GM18505 (cell line): ENCODE data around the gene IQCE.

Experiments
- ATAC-seq: cut with Tn5 transposase; IDR thresholded peaks from one replicate; pipeline ENCODE4 v1.9.1; 2021; ENCODE audit not compliant: unreplicated experiment
- POLR2A ChIP-seq: IDR thresholded peaks from 4 replicates; pipeline ENCODE4 v1.6.1; 2011; ENCODE audit warnings: borderline replicate concordance; ENCODE audit not compliant: insufficient read depth, insufficient read length; ENCODE audit errors: extremely low read depth

Gene IQCE

DNA sequence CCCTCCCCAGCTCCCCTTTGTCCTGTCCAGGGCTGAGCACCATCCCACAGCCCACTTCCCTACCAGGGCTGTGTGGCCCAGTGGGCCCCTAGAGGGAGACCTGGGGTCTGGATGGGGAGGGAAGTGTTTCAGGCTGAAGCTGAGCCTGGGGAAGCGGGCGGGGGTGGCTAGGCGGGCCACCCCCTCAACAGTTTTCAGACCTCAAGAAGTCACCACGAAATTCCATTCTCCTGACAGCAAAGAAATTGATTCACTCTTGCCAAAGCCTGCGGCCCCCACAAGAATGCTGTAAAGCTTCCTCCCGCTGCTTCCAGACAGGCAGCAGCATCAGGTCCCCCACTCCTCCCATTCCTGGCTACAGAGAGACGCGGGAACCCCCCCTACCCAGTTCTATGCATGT lies 41.8 kb upstream of the IQCE start:
- no peak for ATAC-seq
- TF ChIP-seq POLR2A = no peak

DNA sequence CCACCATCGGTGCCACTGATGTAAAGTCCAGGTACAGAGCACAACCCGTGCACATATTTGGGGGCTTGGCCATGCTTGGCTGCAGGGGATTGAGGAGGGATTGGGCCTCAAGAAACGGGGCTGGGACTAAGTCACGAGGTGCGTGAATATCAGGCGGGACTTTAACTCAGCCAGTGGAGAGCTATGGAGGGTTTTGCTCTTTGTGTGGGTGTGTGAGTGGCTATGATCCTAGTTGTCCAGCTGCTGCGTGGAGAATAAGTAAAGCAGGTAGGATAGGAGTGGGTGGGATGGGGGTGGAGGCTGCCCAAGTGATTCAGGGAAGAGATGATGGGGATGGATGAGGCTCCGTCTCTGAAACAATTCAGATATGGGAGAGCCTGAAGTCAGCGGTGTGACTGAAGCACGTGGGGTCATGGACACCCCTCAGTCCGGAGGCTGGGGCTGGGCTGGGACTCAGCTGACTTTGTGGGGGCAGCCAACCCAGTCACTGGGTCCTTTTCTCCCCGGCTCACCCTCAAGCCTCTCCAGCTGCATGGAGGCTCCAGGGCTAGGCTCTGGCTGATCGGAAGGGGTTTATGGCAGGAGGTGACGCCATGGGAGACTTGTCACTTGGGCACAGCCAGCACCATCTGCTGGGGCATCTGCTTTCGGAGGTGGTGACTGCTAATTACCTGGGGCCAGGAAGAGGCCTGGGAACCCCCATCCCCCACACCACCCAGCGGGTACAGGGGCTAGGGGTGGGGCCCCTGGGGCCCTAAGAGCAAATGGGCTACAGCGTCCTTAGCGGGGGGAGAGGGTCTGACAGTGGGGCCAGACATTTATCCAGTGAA lies 40.9 kb upstream of the IQCE start:
- no peak for TF ChIP-seq POLR2A
- no peak for ATAC-seq

DNA sequence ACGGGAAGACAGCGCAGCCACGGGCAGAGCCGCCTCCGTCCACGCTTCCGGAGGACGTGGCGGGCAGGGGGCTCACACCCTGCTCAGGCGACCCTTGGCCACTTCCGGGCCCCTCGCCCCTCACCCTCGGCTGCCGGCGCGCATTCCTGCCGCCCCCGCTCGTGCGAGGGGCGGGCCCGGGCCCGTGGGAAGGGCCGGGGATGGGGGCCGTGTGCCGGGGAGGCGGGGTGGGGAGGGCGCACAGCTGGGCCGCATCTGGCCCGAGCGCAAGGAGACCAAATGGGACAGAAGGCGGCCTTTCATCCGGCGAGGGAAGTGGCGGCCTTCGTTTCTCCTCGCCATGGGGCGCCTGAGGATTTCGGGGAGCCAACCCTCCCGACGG lies 40.1 kb upstream of the IQCE start:
- no peak for ATAC-seq
- TF ChIP-seq POLR2A = no peak

DNA sequence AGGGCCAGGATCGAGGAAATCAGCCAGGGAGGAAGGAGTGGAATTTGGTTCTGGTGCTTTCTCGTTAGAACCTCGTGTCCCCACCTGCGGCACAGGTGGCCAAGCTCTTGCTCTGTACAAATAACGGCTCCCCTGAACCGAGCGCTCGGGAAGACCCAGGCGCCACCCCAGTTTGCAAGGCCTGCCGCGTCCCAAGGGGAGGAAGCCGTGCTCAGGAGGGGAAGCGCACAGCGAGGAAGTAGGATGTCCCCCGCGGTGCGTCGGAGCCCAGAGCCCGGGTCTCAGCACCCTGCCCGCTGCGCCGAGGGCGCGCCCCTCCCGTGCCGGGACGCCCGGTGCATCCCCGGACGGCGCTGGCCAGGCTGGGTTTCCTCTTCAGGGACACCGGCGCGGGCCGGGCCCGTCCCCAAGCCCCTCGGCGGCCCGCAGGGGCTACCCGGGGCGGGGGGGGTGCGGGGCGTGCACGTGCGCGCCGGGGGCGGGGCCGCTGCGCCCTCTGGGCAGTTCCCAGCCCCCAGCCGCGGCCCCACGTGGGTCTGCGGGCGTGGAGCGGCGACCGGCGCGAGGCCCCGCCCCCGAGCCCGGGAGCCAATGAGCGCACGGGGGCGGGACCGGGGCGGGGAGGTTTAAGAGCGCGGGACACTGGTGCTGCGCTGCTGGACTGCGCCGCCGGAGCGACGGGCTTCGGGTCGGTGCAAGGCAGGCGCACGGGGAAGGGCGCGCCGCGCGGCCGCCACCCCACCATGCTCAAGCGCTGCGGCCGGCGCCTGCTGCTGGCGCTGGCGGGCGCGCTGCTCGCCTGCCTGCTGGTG lies 39.5 kb upstream of the IQCE start, which contains the start of gene LFNG:
TSS of gene LFNG (plus strand) at position 656 of the 812 bp plus-strand sequence. CDS start at position 744, 88 bp downstream.
- ATAC-seq = peak; percentile 69
- peak; percentile 42 for TF ChIP-seq POLR2A

DNA sequence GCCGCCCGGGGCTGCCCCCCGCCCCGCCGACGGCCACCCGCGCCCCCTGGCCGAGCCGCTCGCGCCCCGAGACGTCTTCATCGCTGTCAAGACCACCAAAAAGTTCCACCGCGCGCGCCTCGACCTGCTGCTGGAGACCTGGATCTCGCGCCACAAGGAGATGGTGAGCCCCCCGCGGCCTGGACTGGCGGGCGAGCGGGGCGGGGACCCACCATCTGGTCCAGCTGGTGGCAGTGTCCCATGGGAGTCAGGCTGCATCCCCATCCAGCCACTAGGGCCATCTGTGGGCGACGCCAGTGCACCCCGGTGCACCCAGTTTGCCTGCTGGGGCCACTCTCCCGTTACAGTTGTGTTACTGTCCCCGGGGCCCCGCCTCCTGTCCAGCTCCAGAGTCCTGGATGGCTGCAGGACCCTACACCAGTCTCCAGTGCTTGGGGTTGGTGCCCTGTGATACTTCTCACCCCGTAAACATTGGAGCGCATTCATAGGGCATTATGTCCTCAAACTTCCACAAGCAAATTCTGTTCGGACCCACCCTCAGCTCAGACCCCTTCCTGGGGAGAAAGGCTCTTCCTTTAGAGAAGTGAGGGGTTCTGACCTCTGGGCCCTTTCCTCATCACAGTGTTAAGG lies 38.5 kb upstream of the IQCE start:
- no peak for TF ChIP-seq POLR2A
- ATAC-seq = no peak

DNA sequence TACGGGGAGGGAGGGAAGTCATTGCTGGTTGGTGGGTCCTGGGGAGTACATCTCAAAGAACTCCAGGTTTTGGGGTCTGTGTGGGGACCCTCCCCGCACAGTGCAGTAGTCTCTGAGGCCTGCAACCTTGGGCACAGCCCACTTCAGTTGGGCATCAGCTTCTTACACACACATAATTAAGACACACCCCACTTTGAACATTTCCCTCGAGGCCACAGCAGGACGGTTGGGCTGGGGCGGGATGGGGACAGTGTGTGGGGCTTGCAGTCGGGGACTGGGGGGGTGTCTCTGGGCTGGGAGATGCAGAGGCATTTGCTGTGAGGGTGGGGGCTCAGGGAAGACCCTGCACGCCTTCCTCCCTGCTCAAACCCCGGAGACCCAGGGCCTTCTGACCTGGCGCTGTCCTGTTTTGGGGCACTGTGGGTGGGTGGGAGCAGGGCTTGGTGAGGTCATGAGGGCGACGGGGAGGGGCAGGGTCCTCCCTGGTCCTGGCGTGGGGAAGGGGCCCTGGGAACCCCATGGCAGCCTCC lies 38.0 kb upstream of the IQCE start:
- ATAC-seq = no peak
- TF ChIP-seq POLR2A = no peak

DNA sequence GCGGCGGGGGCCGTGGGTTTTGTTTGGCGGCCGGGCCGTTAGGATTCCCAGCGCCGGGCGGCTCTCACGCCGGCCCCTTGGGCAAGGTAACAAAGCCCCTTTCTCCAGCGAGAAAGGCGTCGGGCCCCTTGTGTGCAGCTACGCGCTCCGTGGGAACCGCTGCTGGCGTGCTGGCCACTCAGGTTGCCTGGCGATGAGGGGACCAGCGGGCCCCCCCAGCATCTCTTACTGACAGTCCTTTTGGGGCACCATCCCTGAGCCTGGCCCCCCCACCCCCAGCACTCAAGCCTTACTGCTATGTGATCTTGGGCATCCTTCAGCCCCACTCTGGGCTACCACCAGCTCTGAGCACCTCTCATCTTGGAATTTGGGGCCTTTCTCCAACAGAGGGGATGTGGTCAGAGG lies 37.4 kb upstream of the IQCE start:
- no peak for ATAC-seq
- no peak for TF ChIP-seq POLR2A

DNA sequence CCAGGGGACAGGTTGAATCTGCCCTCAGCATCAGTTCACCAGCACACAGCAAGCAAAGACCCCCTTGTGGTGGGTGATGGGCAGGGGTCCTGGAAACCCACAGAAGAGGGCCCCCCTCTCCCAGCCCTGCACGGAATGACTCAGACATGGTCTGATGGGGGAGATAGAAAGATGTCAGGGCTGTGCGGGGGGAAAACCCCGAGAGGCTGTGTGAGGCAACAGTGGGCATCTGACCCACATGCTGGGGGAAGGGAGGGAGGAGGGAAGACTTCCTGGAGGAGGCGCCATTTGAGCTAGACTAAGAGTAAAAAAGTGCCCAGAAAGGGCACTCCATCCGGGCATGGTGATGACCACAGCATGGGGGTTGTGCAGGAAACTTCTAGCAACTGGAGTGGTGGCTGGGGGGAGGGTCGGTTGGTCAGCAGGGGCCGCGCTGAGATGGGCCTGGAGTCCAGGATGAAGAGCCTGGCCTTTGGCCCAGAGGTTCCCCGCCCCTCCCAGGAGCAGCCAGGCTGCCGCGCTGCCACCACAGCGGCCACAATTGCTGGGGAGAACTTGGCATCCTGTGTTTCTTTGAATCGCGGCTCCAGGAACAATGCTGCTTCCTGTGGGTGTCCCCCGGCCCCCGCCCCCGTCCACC lies 36.7 kb upstream of the IQCE start:
- no peak for ATAC-seq
- no peak for TF ChIP-seq POLR2A

DNA sequence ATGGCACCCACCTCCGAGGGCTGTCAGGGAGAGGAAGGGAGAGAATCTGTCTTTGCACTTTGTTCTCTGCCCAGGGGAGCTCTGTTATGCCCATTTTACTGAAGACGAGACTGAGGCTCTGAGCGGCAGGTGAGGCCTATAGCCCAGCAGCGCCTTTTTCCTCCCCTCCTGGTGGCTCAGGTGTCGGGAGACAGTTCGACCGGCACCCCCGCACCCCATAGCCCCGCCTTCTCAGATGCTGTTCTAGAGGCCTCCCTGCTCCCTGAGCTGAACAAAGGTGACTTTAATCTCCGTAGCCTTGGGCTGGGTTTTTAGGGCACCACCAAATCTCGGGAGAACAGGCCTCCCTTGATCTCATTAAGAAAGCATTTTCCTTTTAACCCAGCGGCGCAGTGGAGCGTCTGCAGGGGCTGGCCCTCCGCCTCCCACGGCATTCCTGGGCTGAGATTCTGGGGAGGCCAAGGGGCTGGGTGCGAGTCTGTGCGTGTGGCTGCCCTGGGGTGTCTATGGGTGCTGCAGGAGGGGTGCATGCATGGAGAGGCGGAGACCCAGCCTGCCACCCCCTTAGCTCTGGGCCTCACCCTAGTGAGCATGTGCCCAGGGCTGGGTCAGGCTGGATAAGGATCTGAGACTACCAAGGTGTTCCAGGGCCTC lies 35.9 kb upstream of the IQCE start:
- TF ChIP-seq POLR2A = no peak
- ATAC-seq = no peak

DNA sequence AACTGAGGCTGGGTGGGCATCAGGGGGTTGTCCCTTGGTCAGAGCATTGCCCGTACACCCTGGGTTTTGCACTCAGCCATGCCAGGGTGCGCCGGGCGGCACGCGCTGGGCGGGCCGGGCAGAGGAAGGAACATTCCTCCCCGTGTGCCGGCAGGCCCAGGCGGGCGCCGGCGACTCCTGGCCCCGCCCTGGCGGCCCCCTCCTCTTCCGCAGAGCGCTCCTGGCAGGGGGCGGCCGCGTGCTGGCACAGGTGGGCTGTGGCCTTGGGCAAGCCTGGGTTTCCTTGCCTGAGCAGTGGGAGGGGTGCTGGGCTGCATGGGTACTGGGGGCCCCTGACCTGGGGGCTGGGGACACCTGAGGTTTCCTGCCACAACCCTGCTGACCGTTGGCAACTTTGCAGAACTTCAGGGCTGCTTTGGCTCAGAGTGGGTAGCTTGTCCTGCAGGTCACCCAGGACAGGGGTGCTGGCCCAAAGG lies 35.3 kb upstream of the IQCE start:
- no peak for TF ChIP-seq POLR2A
- ATAC-seq = no peak

DNA sequence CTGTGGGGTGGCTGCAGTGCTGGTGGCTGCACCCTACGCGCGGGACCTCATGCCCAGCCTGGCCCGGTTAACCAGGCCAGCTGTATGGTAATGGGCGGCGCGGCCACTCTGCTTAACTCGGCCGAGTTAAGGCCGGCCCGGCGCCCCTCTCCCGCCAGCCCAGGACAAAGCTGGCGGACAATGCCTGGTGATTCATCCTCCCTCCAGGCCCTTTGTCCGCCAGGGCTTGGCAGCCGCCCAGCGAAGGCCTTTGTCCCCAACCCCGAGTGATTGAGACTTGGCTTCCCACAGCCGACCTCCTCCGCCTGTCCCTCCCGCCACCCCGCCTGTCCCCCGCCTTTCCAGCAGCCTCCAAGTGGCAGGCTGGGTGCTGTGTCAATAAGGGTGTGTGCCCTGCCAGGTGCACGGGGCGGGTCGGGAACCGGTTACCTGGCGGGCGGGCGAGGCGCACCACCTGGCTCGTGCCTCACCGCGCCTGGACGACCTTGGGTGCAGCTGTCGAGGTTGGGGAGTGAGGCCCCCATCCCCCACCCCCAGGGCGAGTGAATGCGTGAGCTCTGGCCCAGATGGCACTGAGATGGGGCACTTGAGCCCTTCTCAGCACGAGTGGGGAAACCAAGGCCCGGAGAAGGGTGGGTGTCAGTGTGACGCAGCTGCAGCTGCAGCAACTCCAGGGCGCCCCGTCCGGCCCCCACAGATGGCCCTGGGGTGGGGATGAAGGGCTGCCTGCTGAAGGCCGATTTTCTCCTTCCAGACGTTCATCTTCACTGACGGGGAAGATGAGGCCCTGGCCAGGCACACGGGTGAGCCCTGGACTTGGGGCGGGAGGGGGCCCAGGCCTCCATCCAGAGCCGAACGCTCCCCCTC lies 34.6 kb upstream of the IQCE start:
- no peak for TF ChIP-seq POLR2A
- ATAC-seq = no peak
